Common myeloid progenitor, CD34-positive (primary cell): ENCODE measurements around the gene ZNF497.

Source experiments
- CTCF ChIA-PET: fragments of 350-600 bp; sonication (Branson Sonifier 250); formaldehyde crosslinking; loops from one replicate; lab custom pipeline; 2021; ENCODE audit warnings: antibody characterized with exemption; lab: Charles Lee
- POLR2A ChIA-PET: fragments of 350-600 bp; sonication (Branson Sonifier 250); formaldehyde crosslinking; loops from one replicate; lab custom pipeline; 2021; ENCODE audit warnings: antibody characterized with exemption; lab: Charles Lee
- DNase-seq, 3 donors: peaks; one replicate each; pipeline versions ENCODE4 v3.0.0 to v3.0.0-alpha.2; 2013
- H3K27ac ChIP-seq, 2 experiments: 1 replicate in 1 of 2; 2 replicates in 1 of 2; pipeline ENCODE4 v1.7.0; 2013; ENCODE audit warnings: inconsistent platforms in 2 of 2, low read length in 2 of 2, mild to moderate bottlenecking in 2 of 2, low read depth in 1 of 2, moderate library complexity in 1 of 2; ENCODE audit not compliant: severe bottlenecking in 2 of 2, insufficient read depth in 1 of 2, poor library complexity in 1 of 2
- H3K27me3 ChIP-seq, 5 experiments: replicated peaks in 2 of 5; 1 replicate in 3 of 5; 2 replicates in 2 of 5; pipeline versions ENCODE4 v1.6.1 to v1.7.0; 2013; ENCODE audit warnings: low read length in 4 of 5, mild to moderate bottlenecking in 2 of 5, moderate library complexity in 2 of 5, inconsistent platforms in 1 of 5; ENCODE audit not compliant: insufficient read depth in 5 of 5, control insufficient read depth in 4 of 5
- H3K36me3 ChIP-seq, 4 experiments: 1 replicate in 2 of 4; 2 replicates in 2 of 4; pipeline versions ENCODE4 v1.6.1 to v1.7.0; 2013; ENCODE audit warnings: low read length in 3 of 4, control low read depth in 1 of 4, mild to moderate bottlenecking in 1 of 4; ENCODE audit not compliant: control insufficient read depth in 4 of 4, insufficient read depth in 4 of 4
- H3K4me1 ChIP-seq, 4 experiments: 1 replicate in 3 of 4; 2 replicates in 1 of 4; pipeline versions ENCODE4 v1.6.1 to v1.7.1; 2013; ENCODE audit warnings: low read length in 3 of 4, mild to moderate bottlenecking in 3 of 4, control low read depth in 1 of 4, inconsistent platforms in 1 of 4, moderate library complexity in 1 of 4; ENCODE audit not compliant: control insufficient read depth in 4 of 4, insufficient read depth in 4 of 4; ENCODE audit errors: control extremely low read depth in 1 of 4
- H3K4me3 ChIP-seq, 7 experiments: 1 replicate in 4 of 7; 2 replicates in 3 of 7; pipeline versions ENCODE4 v1.5.1 to v1.7.0; 2013; ENCODE audit warnings: mild to moderate bottlenecking in 7 of 7, low read length in 6 of 7, moderate library complexity in 6 of 7, inconsistent platforms in 2 of 7, low read depth in 2 of 7, control low read depth in 1 of 7; ENCODE audit not compliant: insufficient read depth in 4 of 7, control insufficient read depth in 1 of 7; ENCODE audit errors: extremely low read depth in 1 of 7
- H3K9me3 ChIP-seq, 5 experiments: 1 replicate in 4 of 5; 2 replicates in 1 of 5; pipeline versions ENCODE4 v1.6.1 to v1.7.1; 2013; ENCODE audit warnings: low read length in 4 of 5, mild to moderate bottlenecking in 2 of 5, inconsistent platforms in 1 of 5, low read depth in 1 of 5, moderate library complexity in 1 of 5; ENCODE audit not compliant: control insufficient read depth in 4 of 5, insufficient read depth in 2 of 5; ENCODE audit errors: control extremely low read depth in 1 of 5
- WGBS: methylation state at CpG from one replicate; pipeline ENCODE4 v1.1.5; 2013; ENCODE audit not compliant: insufficient coverage; 5-methylcytosine and 5-hydroxymethylcytosine counted together

The ZNF497 gene

GRCh38 chr19:58398087-58398486 is 35.5 kb upstream of the ZNF497 start:
- DNase-seq: no peak
- Histone ChIP-seq H3K9me3 (no peaks in the 10 kb centered on the region), H3K4me3 (no peak overlapping the region), H3K27ac (no peak overlapping the region), H3K27me3 (peaks cover 0 to 37% (median 16%) of the 10 kb centered on the region in 5 experiments), H3K36me3 (peaks cover 0 to 27% (median 19%) of the 10 kb centered on the region in 4 experiments), H3K4me1 (peaks cover 0 to 26% (median 19%) of the 10 kb centered on the region in 4 experiments)
- ChIA-PET POLR2A (no interaction called here), CTCF (interaction anchor here (0.6 kb wide), 1 partner anchor 42 kb away, joined by 3 read pairs; no protein-coding TSS in a partner anchor)
- WGBS: 93% methylated on average over 4 of the region's 4 CpGs

- CTCF ChIA-PET: no interaction called here
- H3K36me3 ChIP-seq: peaks cover 0 to 32% (median 22%) of the 10 kb centered on the region in 4 experiments
- no peaks in the 10 kb centered on the region for H3K9me3 ChIP-seq
- peaks cover 0 to 37% (median 16%) of the 10 kb centered on the region in 5 experiments for H3K27me3 ChIP-seq
- DNase-seq: no peak
- H3K27ac ChIP-seq: no peak overlapping the region
- no peak overlapping the region for H3K4me3 ChIP-seq
- peaks cover 0 to 26% (median 19%) of the 10 kb centered on the region in 4 experiments for H3K4me1 ChIP-seq
- 77% methylated on average over 4 of the region's 7 CpGs for WGBS
- POLR2A ChIA-PET: no interaction called here
Observed at GRCh38 chr19:58397533-58398037, 35.0 kb upstream of the ZNF497 start.

GRCh38 chr19:58396691-58397532 is 34.4 kb upstream of the ZNF497 start:
- Histone ChIP-seq H3K27ac (no peak overlapping the region), H3K9me3 (no peaks in the 10 kb centered on the region), H3K27me3 (peaks cover 0 to 37% (median 16%) of the 10 kb centered on the region in 5 experiments), H3K36me3 (peaks cover 0 to 35% (median 25%) of the 10 kb centered on the region in 4 experiments), H3K4me1 (peaks cover 0 to 23% (median 15%) of the 10 kb centered on the region in 4 experiments), H3K4me3 (peak overlapping the region in 2 of 7 experiments; percentile 33 to 53)
- WGBS: 34% methylated on average over 58 of the region's 58 CpGs
- ChIA-PET POLR2A (no interaction called here), CTCF (no interaction called here)
- DNase-seq: peak in 1 of 3 donors; percentile 24

- Histone ChIP-seq H3K9me3 (no peaks in the 10 kb centered on the region), H3K4me3 (peak overlapping the region in 3 of 7 experiments; percentile 28 to 53 (median 48)), H3K36me3 (peaks cover 0 to 42% (median 28%) of the 10 kb centered on the region in 4 experiments), H3K27me3 (peaks cover 0 to 37% (median 16%) of the 10 kb centered on the region in 5 experiments), H3K4me1 (peaks cover 0 to 21% (median 13%) of the 10 kb centered on the region in 4 experiments), H3K27ac (no peak overlapping the region)
- 4% methylated on average over 53 of the region's 75 CpGs for WGBS
- CTCF ChIA-PET: no interaction called here
- DNase-seq: no peak
- POLR2A ChIA-PET: no interaction called here
Observed at GRCh38 chr19:58395979-58396627, 33.6 kb upstream of the ZNF497 start.

GRCh38 chr19:58395220-58395978 is 32.8 kb upstream of the ZNF497 start, which contains the start of gene RNF225:
RNF225 (plus strand) TSS chr19:58395656; CDS start chr19:58396090, 434 bp downstream.
- ChIA-PET CTCF (interaction anchor here (0.9 kb wide), 1 partner anchor 11 kb away, joined by 4 read pairs; no protein-coding TSS in a partner anchor), POLR2A (no interaction called here)
- H3K4me1 ChIP-seq: peaks cover 0 to 15% (median 7%) of the 10 kb centered on the region in 4 experiments
- WGBS: 60% methylated on average over 17 of the region's 21 CpGs
- no peak for DNase-seq
- peak within 1 kb of the TSS in 3 of 7 experiments; percentile 28 to 53 (median 48) for H3K4me3 ChIP-seq
- peaks cover 0 to 37% (median 16%) of the 10 kb centered on the region in 5 experiments for H3K27me3 ChIP-seq
- H3K36me3 ChIP-seq: peaks cover 0 to 48% (median 32%) of the 10 kb centered on the region in 4 experiments
- no peaks in the 10 kb centered on the region for H3K9me3 ChIP-seq
- H3K27ac ChIP-seq: no peak within 1 kb of the TSS

- Histone ChIP-seq H3K27ac (no peak overlapping the region), H3K36me3 (peaks cover 0 to 48% (median 32%) of the 10 kb centered on the region in 4 experiments), H3K4me3 (no peak overlapping the region), H3K27me3 (peaks cover 0 to 37% (median 16%) of the 10 kb centered on the region in 5 experiments), H3K9me3 (no peaks in the 10 kb centered on the region), H3K4me1 (peaks cover 0 to 17% (median 6%) of the 10 kb centered on the region in 4 experiments)
- ChIA-PET POLR2A (no interaction called here), CTCF (interaction anchor here (0.9 kb wide), 1 partner anchor 12 kb away, joined by 4 read pairs; no protein-coding TSS in a partner anchor)
- 86% methylated on average over 1 of the region's 3 CpGs for WGBS
- DNase-seq: no peak
Observed at GRCh38 chr19:58394821-58395219, 32.3 kb upstream of the ZNF497 start.
